Measurements from ENCODE around the gene PTPRA. TPM values are rescaled to one million over a fixed set of nuclear protein-coding genes. Genes with fewer than 3 reads are reported as not detected.
A peak's percentile ranks its signal among the peaks of the same experiment; 100 is the strongest.

Gene PTPRA
- total and polyA plus RNA-seq, 2 of the 8 experiments (the other 6 are each of a cell fraction or from before 2014, with no cell fraction given), result 47.7 to 51.3 TPM

DNA sequence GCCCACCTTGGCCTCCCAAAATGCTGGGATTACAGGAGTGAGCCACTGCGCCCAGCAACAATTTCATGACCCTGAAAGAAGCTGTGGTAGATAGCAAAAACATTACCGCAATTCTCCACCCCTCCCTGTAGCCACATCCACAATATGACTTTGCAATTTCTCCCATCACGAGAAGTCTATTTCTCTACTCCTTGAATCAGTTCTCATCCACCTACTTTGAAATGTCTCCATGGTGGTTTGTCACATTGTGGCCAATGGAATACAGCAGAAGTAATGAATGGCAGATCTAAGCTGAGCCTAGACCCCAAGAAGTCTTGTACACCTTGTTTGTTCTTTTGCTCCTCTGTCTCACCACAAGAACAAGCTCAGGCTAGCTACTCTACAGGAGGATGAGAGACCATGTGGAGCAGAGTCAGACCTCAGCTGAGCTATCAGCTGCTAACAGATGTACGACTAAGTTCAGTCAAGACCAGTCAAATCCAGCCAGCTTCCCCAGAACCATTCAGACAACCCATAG, 204.4 kb downstream of the PTPRA start:
- DNase-seq (ENCODE audit: low read depth in 1 of 2, low spot score in 2 of 2) (no peak), FAIRE-seq (peak; percentile 57)
- CTCF ChIA-PET (ENCODE audit: partially characterized antibody), result interaction anchor here (0.6 to 4.1 kb wide), 15 partner anchors 8 to 277 kb away, joined by 3 to 14 read pairs (median 4); no protein-coding TSS in a partner anchor
- H3K4me2 ChIP-seq (ENCODE audit: insufficient read depth in 1 of 2, low read depth in 2 of 2, low read length in 2 of 2), result no peak overlapping the region
- H2AFZ ChIP-seq (ENCODE audit: low read length), result no peak overlapping the region
- no peak overlapping the region for H3K18ac ChIP-seq (ENCODE audit: extremely low read depth, low read length)
- H3K23me2 ChIP-seq (ENCODE audit: low read depth, low read length), result peaks cover 4% of the 10 kb centered on the region; the same call in 1 of the 2 replicates
- H2BK20ac ChIP-seq (ENCODE audit: low read length), result no peak overlapping the region
- no peak overlapping the region for H3K56ac ChIP-seq (replicated peaks; ENCODE audit: insufficient read length, low read depth, low read length)
- H3K36me3 ChIP-seq (ENCODE audit: control insufficient read depth in 2 of 4, insufficient read depth in 4 of 4, low read length in 3 of 4), result no peaks in the 10 kb centered on the region
- H2BK120ac ChIP-seq (replicated peaks; ENCODE audit: low read depth, low read length), result no peak overlapping the region
- no peak overlapping the region for H2AK5ac ChIP-seq (ENCODE audit: low read depth, low read length)
- no peak overlapping the region for H4K91ac ChIP-seq (replicated peaks; ENCODE audit: insufficient read length, low read length)
- H3K27me3 ChIP-seq (replicated peaks in 1 of 4; ENCODE audit: control insufficient read depth in 3 of 4, extremely low read depth in 1 of 4, insufficient read depth in 3 of 4, low read length in 3 of 4), result peaks cover 21 to 31% (median 30%) of the 10 kb centered on the region in 4 experiments
- peaks cover 0 to 5% of the 10 kb centered on the region in 2 experiments; a peak in 1 of 4 replicates for H3K9me3 ChIP-seq (ENCODE audit: insufficient read depth in 2 of 2, low read depth in 1 of 2, low read length in 1 of 2)
- H3K4me1 ChIP-seq (replicated peaks in 1 of 4; ENCODE audit: control insufficient read depth in 3 of 4, insufficient read depth in 4 of 4, low read length in 3 of 4), result peaks cover 0 to 2% (median under 1%) of the 10 kb centered on the region in 4 experiments; a peak in 3 of 7 replicates
- H3K23ac ChIP-seq (ENCODE audit: insufficient read length), result no peak overlapping the region
- H3K9ac ChIP-seq (replicated peaks in 1 of 4; ENCODE audit: extremely low read depth in 1 of 4, low read depth in 3 of 4, low read length in 3 of 4), result no peak overlapping the region
- no peaks in the 10 kb centered on the region for H3K79me2 ChIP-seq (ENCODE audit: control insufficient read depth in 1 of 2, insufficient read depth in 2 of 2, low read length in 2 of 2)
- no peak overlapping the region for H3K4ac ChIP-seq (replicated peaks; ENCODE audit: insufficient read length, low read depth, low read length)
- H2BK15ac ChIP-seq (ENCODE audit: low read length), result no peak overlapping the region
- H2BK12ac ChIP-seq (ENCODE audit: low read depth, low read length), result no peak overlapping the region
- no peak overlapping the region for H4K8ac ChIP-seq (ENCODE audit: extremely low read depth, insufficient read depth, low read length)
- no peaks in the 10 kb centered on the region for H4K20me1 ChIP-seq (replicated peaks in 1 of 2; ENCODE audit: control insufficient read depth in 1 of 2, insufficient read depth in 2 of 2, low read length in 2 of 2)
- no peak overlapping the region for H2BK5ac ChIP-seq (ENCODE audit: low read depth, low read length)
- H3K4me3 ChIP-seq (ENCODE audit: extremely low read depth in 1 of 4, insufficient read depth in 2 of 4, low read depth in 3 of 4, low read length in 4 of 4), result no peak overlapping the region
- 90% methylated on average over 4 of the region's 4 CpGs; no CpG with 5 or more reads in 1 of the 2 experiments for WGBS, 2 experiments (ENCODE audit: extremely low coverage in 1 of 2, insufficient coverage in 1 of 2, insufficient read length in 1 of 2, insufficient replicate concordance in 2 of 2, low coverage in 1 of 2, low lambda C conversion rate in 2 of 2, missing lambda C conversion rate in 1 of 2)
- H3K14ac ChIP-seq (ENCODE audit: insufficient read length), result no peak overlapping the region
- no peaks in the 10 kb centered on the region for H3K79me1 ChIP-seq (ENCODE audit: low read depth, low read length)
- POLR2A ChIA-PET (ENCODE audit: partially characterized antibody), result interaction anchor here (1.4 kb wide), 1 partner anchor 16 kb away, joined by 6 read pairs; no protein-coding TSS in a partner anchor
- no peak overlapping the region for H4K5ac ChIP-seq (ENCODE audit: insufficient read length, low read depth, low read length)
- H3K27ac ChIP-seq (ENCODE audit: low read depth, low read length), result no peak overlapping the region
- TF ChIP-seq, protein P1, sequence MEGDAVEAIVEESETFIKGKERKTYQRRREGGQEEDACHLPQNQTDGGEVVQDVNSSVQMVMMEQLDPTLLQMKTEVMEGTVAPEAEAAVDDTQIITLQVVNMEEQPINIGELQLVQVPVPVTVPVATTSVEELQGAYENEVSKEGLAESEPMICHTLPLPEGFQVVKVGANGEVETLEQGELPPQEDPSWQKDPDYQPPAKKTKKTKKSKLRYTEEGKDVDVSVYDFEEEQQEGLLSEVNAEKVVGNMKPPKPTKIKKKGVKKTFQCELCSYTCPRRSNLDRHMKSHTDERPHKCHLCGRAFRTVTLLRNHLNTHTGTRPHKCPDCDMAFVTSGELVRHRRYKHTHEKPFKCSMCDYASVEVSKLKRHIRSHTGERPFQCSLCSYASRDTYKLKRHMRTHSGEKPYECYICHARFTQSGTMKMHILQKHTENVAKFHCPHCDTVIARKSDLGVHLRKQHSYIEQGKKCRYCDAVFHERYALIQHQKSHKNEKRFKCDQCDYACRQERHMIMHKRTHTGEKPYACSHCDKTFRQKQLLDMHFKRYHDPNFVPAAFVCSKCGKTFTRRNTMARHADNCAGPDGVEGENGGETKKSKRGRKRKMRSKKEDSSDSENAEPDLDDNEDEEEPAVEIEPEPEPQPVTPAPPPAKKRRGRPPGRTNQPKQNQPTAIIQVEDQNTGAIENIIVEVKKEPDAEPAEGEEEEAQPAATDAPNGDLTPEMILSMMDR (IDR thresholded peaks at IDR 0.05; ENCODE audit: control extremely low read depth in 1 of 3, insufficient read depth in 1 of 3, low read depth in 1 of 3, low read length in 3 of 3), result no peak
- no peak for TF ChIP-seq JUND (IDR thresholded peaks at IDR 0.05; ENCODE audit: low read length)
- TF ChIP-seq SP2 (IDR thresholded peaks at IDR 0.05; ENCODE audit: low read length), result no peak
- no peak for TF ChIP-seq POU5F1 (IDR thresholded peaks at IDR 0.05; ENCODE audit: low read depth, low read length)
- no peak for TF ChIP-seq POLR2AphosphoS5 (IDR thresholded peaks at IDR 0.05; ENCODE audit: low read depth, low read length)
- TF ChIP-seq, protein P2, sequence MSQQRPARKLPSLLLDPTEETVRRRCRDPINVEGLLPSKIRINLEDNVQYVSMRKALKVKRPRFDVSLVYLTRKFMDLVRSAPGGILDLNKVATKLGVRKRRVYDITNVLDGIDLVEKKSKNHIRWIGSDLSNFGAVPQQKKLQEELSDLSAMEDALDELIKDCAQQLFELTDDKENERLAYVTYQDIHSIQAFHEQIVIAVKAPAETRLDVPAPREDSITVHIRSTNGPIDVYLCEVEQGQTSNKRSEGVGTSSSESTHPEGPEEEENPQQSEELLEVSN (IDR thresholded peaks at IDR 0.05), result no peak
- no peak for TF ChIP-seq BRCA1 (IDR thresholded peaks at IDR 0.05; ENCODE audit: low read depth, low read length)
- TF ChIP-seq SIX5 (IDR thresholded peaks at IDR 0.05; ENCODE audit: low read depth, low read length), result no peak
- TF ChIP-seq EP300 (IDR thresholded peaks at IDR 0.05; ENCODE audit: borderline replicate concordance in 1 of 2, low read depth in 2 of 2, low read length in 2 of 2), result no peak
- TF ChIP-seq EZH2 (IDR thresholded peaks at IDR 0.05; ENCODE audit: low read depth, low read length, severe bottlenecking), result no peak
